Panc1 (cell line): ENCODE measurements around the gene COA7. TPM values are rescaled to one million over a fixed set of nuclear protein-coding genes. Genes with fewer than 3 reads are reported as not detected.

Experiments
- ATAC-seq: fragments of 200-7000 bp; cut with Tn5 transposase; 2 replicates; pipeline ENCODE4 v1.9.1; 2020; ENCODE audit warnings: mild to moderate bottlenecking, moderate library complexity
- BruUV-seq: library from RNA; stranded (reverse); fragments of 400-500 nt; replicated peaks from 2 replicates; lab custom pipeline; 2021; lab: Mats Ljungman, UMichigan
- CTCF ChIA-PET: fragments of 300-600 bp; sonication (Branson Sonifier 250); formaldehyde crosslinking; loops from one replicate; lab custom pipeline; 2022; ENCODE audit warnings: antibody characterized with exemption; lab: Charles Lee
- POLR2A ChIA-PET: fragments of 300-600 bp; sonication (Branson Sonifier 250); formaldehyde crosslinking; loops from one replicate; lab custom pipeline; 2022; ENCODE audit warnings: antibody characterized with exemption; lab: Charles Lee
- DNase-seq: peaks from one replicate; pipeline ENCODE4 v3.0.0-alpha.2; 2010; ENCODE audit warnings: low read depth, low spot score
- H3K27ac ChIP-seq: 2 replicates; pipeline ENCODE4 v1.5.1; 2011; ENCODE audit warnings: mild to moderate bottlenecking, low read length, inconsistent platforms
- H3K27me3 ChIP-seq: fragments of 200-500 bp; sonication (Bioruptor generic); 2 replicates; pipeline ENCODE4 v1.6.0; 2014; ENCODE audit warnings: low read length, inconsistent platforms; ENCODE audit not compliant: control insufficient read depth, insufficient read depth
- H3K36me3 ChIP-seq: fragments of 200-500 bp; sonication (Bioruptor generic); 2 replicates; pipeline ENCODE4 v1.5.1; 2014; ENCODE audit warnings: inconsistent platforms, mild to moderate bottlenecking, low read length, moderate library complexity; ENCODE audit not compliant: control insufficient read depth, insufficient read depth
- H3K4me1 ChIP-seq: 2 replicates; pipeline ENCODE4 v1.5.1; 2011; ENCODE audit warnings: inconsistent platforms, mild to moderate bottlenecking, low read length, moderate library complexity; ENCODE audit not compliant: control insufficient read depth, insufficient read depth
- H3K4me3 ChIP-seq, 2 experiments: 2 replicates each; pipeline ENCODE4 v1.5.1; 2011 to 2012; ENCODE audit warnings: low read depth in 2 of 2, low read length in 2 of 2, mild to moderate bottlenecking in 2 of 2, inconsistent platforms in 1 of 2, moderate library complexity in 1 of 2
- H3K9me3 ChIP-seq: fragments of 200-500 bp; sonication (Bioruptor generic); 2 replicates; pipeline ENCODE4 v1.5.1; 2014; ENCODE audit warnings: low read depth, mild to moderate bottlenecking, inconsistent platforms, low read length, moderate library complexity; ENCODE audit not compliant: control insufficient read depth, insufficient read depth
- POLR2AphosphoS5 ChIP-seq: IDR thresholded peaks from 2 replicates; pipeline ENCODE4 v1.6.1; 2012; ENCODE audit warnings: mild to moderate bottlenecking, low read depth, low read length, moderate library complexity
- SIN3A ChIP-seq: IDR thresholded peaks from 2 replicates; pipeline ENCODE4 v1.6.1; 2012; ENCODE audit warnings: low read depth, mild to moderate bottlenecking, low read length, moderate library complexity, borderline replicate concordance; ENCODE audit not compliant: insufficient read depth
- TCF7L2 ChIP-seq: IDR thresholded peaks from 2 replicates; pipeline ENCODE4 v1.6.1; 2011; ENCODE audit warnings: mild to moderate bottlenecking, low read depth, low read length, inconsistent platforms
- in situ Hi-C: cut with HindIII; loops from 2 replicates; pipeline ENCODE4 v1.10.0; 2016; ENCODE audit warnings: low sequenced_read_pairs, low pct_unique_long_range_greater_than_20kb
- intact Hi-C: fragments of 100-400 bp; cut with micrococcal nuclease; formaldehyde crosslinking; loops from one replicate; pipeline ENCODE4 v1.10.0; 2022; ENCODE audit not compliant: unreplicated experiment
- total RNA-seq: library from RNA; stranded (reverse); gene quantifications from one replicate; pipeline ENCODE4 v1.2.1, GENCODE V29; 2021; ENCODE audit not compliant: unreplicated experiment
- TF ChIP-seq, protein P1 (sequence below): fragments of 450-650 bp; IDR thresholded peaks from 2 replicates; pipeline ENCODE4 v1.5.1; 2017; ENCODE audit warnings: mild to moderate bottlenecking
- TF ChIP-seq, protein P2 (sequence below), 2 experiments: IDR thresholded peaks; 2 replicates each; pipeline ENCODE4 v1.6.1; 2011 to 2012; ENCODE audit warnings: low read depth in 2 of 2, control low read depth in 1 of 2, low read length in 1 of 2, mild to moderate bottlenecking in 1 of 2, moderate library complexity in 1 of 2; ENCODE audit not compliant: insufficient read depth in 1 of 2

The COA7 gene
- total RNA-seq, 1 experiment from 2014 or later, result 44.9 TPM

DNA sequence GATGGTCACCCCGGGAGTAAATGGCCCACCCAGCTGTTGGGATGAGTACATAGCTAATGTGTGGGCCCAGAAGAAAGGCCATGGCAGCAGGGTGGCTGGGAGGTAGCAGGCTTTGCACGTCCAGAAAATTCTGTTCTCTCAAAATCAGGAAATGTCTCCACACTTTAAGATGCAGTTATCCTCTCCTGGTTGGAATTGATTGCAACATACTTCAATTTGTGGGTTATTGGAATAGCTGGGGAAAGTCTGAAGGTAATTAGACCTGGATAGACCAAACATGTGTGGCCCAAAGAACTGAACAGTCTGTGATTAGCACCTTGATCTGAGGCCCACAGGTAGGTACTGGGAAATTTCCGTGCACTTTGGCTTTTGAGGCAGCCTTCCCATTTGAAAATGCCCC is 30.2 kb downstream of the COA7 start:
- in situ Hi-C loops (no loop called here), intact Hi-C loops (loop anchor here (10.0 kb wide), 2 partner anchors 93 to 243 kb away; no protein-coding TSS in a partner anchor)
- Histone ChIP-seq H3K4me1 (peaks cover 9% of the 10 kb centered on the region; the same call in 1 of the 2 replicates), H3K9me3 (no peaks in the 10 kb centered on the region), H3K27me3 (no peaks in the 10 kb centered on the region), H3K4me3 (no peak overlapping the region), H3K27ac (no peak overlapping the region), H3K36me3 (no peaks in the 10 kb centered on the region)
- no TSS peak for BruUV-seq
- ATAC-seq (no peak), DNase-seq (no peak)
- no peak for TF ChIP-seq SIN3A
- TF ChIP-seq, protein P1, sequence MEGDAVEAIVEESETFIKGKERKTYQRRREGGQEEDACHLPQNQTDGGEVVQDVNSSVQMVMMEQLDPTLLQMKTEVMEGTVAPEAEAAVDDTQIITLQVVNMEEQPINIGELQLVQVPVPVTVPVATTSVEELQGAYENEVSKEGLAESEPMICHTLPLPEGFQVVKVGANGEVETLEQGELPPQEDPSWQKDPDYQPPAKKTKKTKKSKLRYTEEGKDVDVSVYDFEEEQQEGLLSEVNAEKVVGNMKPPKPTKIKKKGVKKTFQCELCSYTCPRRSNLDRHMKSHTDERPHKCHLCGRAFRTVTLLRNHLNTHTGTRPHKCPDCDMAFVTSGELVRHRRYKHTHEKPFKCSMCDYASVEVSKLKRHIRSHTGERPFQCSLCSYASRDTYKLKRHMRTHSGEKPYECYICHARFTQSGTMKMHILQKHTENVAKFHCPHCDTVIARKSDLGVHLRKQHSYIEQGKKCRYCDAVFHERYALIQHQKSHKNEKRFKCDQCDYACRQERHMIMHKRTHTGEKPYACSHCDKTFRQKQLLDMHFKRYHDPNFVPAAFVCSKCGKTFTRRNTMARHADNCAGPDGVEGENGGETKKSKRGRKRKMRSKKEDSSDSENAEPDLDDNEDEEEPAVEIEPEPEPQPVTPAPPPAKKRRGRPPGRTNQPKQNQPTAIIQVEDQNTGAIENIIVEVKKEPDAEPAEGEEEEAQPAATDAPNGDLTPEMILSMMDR, result no peak
- TF ChIP-seq POLR2AphosphoS5, result no peak
- TF ChIP-seq TCF7L2, result no peak
- TF ChIP-seq, protein P2, sequence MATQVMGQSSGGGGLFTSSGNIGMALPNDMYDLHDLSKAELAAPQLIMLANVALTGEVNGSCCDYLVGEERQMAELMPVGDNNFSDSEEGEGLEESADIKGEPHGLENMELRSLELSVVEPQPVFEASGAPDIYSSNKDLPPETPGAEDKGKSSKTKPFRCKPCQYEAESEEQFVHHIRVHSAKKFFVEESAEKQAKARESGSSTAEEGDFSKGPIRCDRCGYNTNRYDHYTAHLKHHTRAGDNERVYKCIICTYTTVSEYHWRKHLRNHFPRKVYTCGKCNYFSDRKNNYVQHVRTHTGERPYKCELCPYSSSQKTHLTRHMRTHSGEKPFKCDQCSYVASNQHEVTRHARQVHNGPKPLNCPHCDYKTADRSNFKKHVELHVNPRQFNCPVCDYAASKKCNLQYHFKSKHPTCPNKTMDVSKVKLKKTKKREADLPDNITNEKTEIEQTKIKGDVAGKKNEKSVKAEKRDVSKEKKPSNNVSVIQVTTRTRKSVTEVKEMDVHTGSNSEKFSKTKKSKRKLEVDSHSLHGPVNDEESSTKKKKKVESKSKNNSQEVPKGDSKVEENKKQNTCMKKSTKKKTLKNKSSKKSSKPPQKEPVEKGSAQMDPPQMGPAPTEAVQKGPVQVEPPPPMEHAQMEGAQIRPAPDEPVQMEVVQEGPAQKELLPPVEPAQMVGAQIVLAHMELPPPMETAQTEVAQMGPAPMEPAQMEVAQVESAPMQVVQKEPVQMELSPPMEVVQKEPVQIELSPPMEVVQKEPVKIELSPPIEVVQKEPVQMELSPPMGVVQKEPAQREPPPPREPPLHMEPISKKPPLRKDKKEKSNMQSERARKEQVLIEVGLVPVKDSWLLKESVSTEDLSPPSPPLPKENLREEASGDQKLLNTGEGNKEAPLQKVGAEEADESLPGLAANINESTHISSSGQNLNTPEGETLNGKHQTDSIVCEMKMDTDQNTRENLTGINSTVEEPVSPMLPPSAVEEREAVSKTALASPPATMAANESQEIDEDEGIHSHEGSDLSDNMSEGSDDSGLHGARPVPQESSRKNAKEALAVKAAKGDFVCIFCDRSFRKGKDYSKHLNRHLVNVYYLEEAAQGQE (IDR thresholded peaks at IDR 0.05; ENCODE audit: insufficient read depth in 1 of 2, low read depth in 2 of 2, low read length in 1 of 2), result no peak
- CTCF ChIA-PET, result interaction anchor here (0.6 kb wide), 1 partner anchor 115 kb away, joined by 10 read pairs; the partner anchor contains the start of gene TUT4
- POLR2A ChIA-PET, result no interaction called here

- peaks cover 15% of the 10 kb centered on the region; the same call in 1 of the 2 replicates for H3K4me1 ChIP-seq
- no peak overlapping the region for H3K27ac ChIP-seq
- DNase-seq (no peak), ATAC-seq (no peak)
- in situ Hi-C loops, result no loop called here
- H3K36me3 ChIP-seq, result no peaks in the 10 kb centered on the region
- H3K9me3 ChIP-seq, result no peaks in the 10 kb centered on the region
- H3K27me3 ChIP-seq, result no peaks in the 10 kb centered on the region
- no TSS peak for BruUV-seq
- ChIA-PET POLR2A (no interaction called here), CTCF (no interaction called here)
- intact Hi-C loops, result loop anchor here (10.0 kb wide), 2 partner anchors 92 to 242 kb away; no protein-coding TSS in a partner anchor
- H3K4me3 ChIP-seq, result no peak overlapping the region
- TF ChIP-seq SIN3A, result no peak
- TF ChIP-seq, protein P2 (IDR thresholded peaks at IDR 0.05; ENCODE audit: insufficient read depth in 1 of 2, low read depth in 2 of 2, low read length in 1 of 2), result no peak
- TF ChIP-seq POLR2AphosphoS5, result no peak
- no peak for TF ChIP-seq TCF7L2
- TF ChIP-seq, protein P1, result no peak
Observed at GRCh38 chr1:52667290-52667689, 30.9 kb downstream of the COA7 start.
